Liver (tissue), 9 donors: ENCODE measurements around the gene GRAMD2B. TPM values are rescaled to one million over a fixed set of nuclear protein-coding genes. Genes with fewer than 3 reads are reported as not detected.

Experiments used
- DNase-seq: peaks from one replicate; pipeline ENCODE4 v3.0.0-alpha.2; 2017; ENCODE audit warnings: low spot score
- H3K27ac ChIP-seq, 2 donors: one replicate each; pipeline ENCODE4 v1.7.0; 2013; ENCODE audit warnings: inconsistent platforms in 2 of 2, low read length in 2 of 2, control low read depth in 1 of 2, low read depth in 1 of 2, mild to moderate bottlenecking in 1 of 2
- H3K27me3 ChIP-seq, 4 donors: one replicate each; pipeline versions ENCODE4 v1.6.1 to v1.7.0; 2013; ENCODE audit warnings: low read length in 3 of 4, inconsistent platforms in 1 of 4, mild to moderate bottlenecking in 1 of 4, moderate library complexity in 1 of 4; ENCODE audit not compliant: control insufficient read depth in 4 of 4, insufficient read depth in 4 of 4
- H3K36me3 ChIP-seq, 4 donors: one replicate each; pipeline versions ENCODE4 v1.6.1 to v1.7.0; 2013; ENCODE audit warnings: low read length in 3 of 4, mild to moderate bottlenecking in 3 of 4, low read depth in 1 of 4, moderate library complexity in 1 of 4; ENCODE audit not compliant: control insufficient read depth in 4 of 4, insufficient read depth in 3 of 4
- H3K4me1 ChIP-seq, 4 donors: one replicate each; pipeline versions ENCODE4 v1.6.1 to v1.7.0; 2013; ENCODE audit warnings: low read length in 3 of 4, mild to moderate bottlenecking in 3 of 4, moderate library complexity in 1 of 4; ENCODE audit not compliant: control insufficient read depth in 4 of 4, insufficient read depth in 4 of 4
- H3K4me3 ChIP-seq, 3 donors: one replicate each; pipeline versions ENCODE4 v1.6.1 to v1.7.0; 2013; ENCODE audit warnings: low read length in 3 of 3, control low read depth in 1 of 3, low read depth in 1 of 3, mild to moderate bottlenecking in 1 of 3
- H3K9ac ChIP-seq, 2 donors: one replicate each; pipeline ENCODE4 v1.7.0; 2013; ENCODE audit warnings: low read length in 2 of 2, mild to moderate bottlenecking in 2 of 2, moderate library complexity in 2 of 2, control low read depth in 1 of 2, low read depth in 1 of 2
- H3K9me3 ChIP-seq, 4 donors: one replicate each; pipeline versions ENCODE4 v1.6.1 to v1.7.0; 2013; ENCODE audit warnings: low read length in 3 of 4; ENCODE audit not compliant: control insufficient read depth in 4 of 4
- CTCF ChIP-seq: fragments of 150-350 bp; IDR thresholded peaks from 2 replicates; pipeline ENCODE4 v1.5.1; 2017; ENCODE audit warnings: improper control_type of control experiment, low read depth, low read length; ENCODE audit not compliant: missing input control
- EGR1 ChIP-seq, 2 donors: IDR thresholded peaks; 2 replicates each; pipeline ENCODE4 v1.6.1; 2016 to 2018; ENCODE audit warnings: antibody characterized with exemption in 2 of 2, low read depth in 2 of 2
- FOXA2 ChIP-seq: IDR thresholded peaks from 2 replicates; pipeline ENCODE4 v1.6.1; 2016; ENCODE audit warnings: antibody characterized with exemption
- GABPA ChIP-seq, 2 donors: IDR thresholded peaks in 1 of 2; conservative IDR thresholded peaks in 1 of 2; 2 replicates each; pipeline ENCODE4 v1.6.1; 2016; ENCODE audit warnings: antibody characterized with exemption in 2 of 2, mild to moderate bottlenecking in 1 of 2, moderate library complexity in 1 of 2
- HNF4A ChIP-seq, 2 donors: conservative IDR thresholded peaks; 2 replicates each; pipeline ENCODE4 v1.6.1; 2016; ENCODE audit warnings: antibody characterized with exemption in 2 of 2, mild to moderate bottlenecking in 2 of 2
- JUND ChIP-seq, 2 donors: IDR thresholded peaks; 2 replicates each; pipeline ENCODE4 v1.6.1; 2016; ENCODE audit warnings: antibody characterized with exemption in 2 of 2
- NR2F2 ChIP-seq: IDR thresholded peaks from 2 replicates; pipeline ENCODE4 v1.6.1; 2016; ENCODE audit warnings: antibody characterized with exemption
- RAD21 ChIP-seq, 2 donors: IDR thresholded peaks; 2 replicates each; pipeline ENCODE4 v1.6.1; 2016; ENCODE audit warnings: antibody characterized with exemption in 2 of 2, mild to moderate bottlenecking in 2 of 2
- REST ChIP-seq: IDR thresholded peaks from 2 replicates; pipeline ENCODE4 v1.6.1; 2016; ENCODE audit warnings: antibody characterized with exemption, mild to moderate bottlenecking
- RXRA ChIP-seq, 2 donors: IDR thresholded peaks; 2 replicates each; pipeline ENCODE4 v1.6.1; 2017 to 2018; ENCODE audit warnings: antibody characterized with exemption in 2 of 2, mild to moderate bottlenecking in 1 of 2
- SP1 ChIP-seq: IDR thresholded peaks from 2 replicates; pipeline ENCODE4 v1.6.1; 2018; ENCODE audit warnings: antibody characterized with exemption, mild to moderate bottlenecking
- TAF1 ChIP-seq: conservative IDR thresholded peaks from 2 replicates; pipeline ENCODE4 v1.6.1; 2016; ENCODE audit warnings: antibody characterized with exemption, mild to moderate bottlenecking
- YY1 ChIP-seq: IDR thresholded peaks from 2 replicates; pipeline ENCODE4 v1.6.1; 2016; ENCODE audit warnings: antibody characterized with exemption, mild to moderate bottlenecking
- WGBS: extraction: QIAGEN DNeasy Blood & Tissue Kit; methylation state at CpG from one replicate; pipeline ENCODE4 v1.1.7; 2013; 5-methylcytosine and 5-hydroxymethylcytosine counted together
- polyA plus RNA-seq, 2 donors: library from polyadenylated mRNA; stranded (reverse) in 1 of 2; unstranded in 1 of 2; fragments of 200-250 nt in 1 of 2; fragments of >200 nt in 1 of 2; fragmentation: Nextera tagmentation in 1 of 2; extraction: Ambion mirVana in 1 of 2; gene quantifications; one replicate each; pipeline versions ENCODE4 v1.2.1 to v1.2.3, GENCODE V29; 2013 to 2015
- total RNA-seq, 2 donors: library from RNA; depleted of rRNA; stranded (reverse); fragments of >200 nt; gene quantifications; one replicate each; pipeline ENCODE4 v1.2.3, GENCODE V29; 2014
- TF ChIP-seq, protein P1 (sequence below): IDR thresholded peaks from 2 replicates; pipeline ENCODE4 v1.6.1; 2016; ENCODE audit warnings: antibody characterized with exemption
- TF ChIP-seq, protein P2 (sequence below): IDR thresholded peaks from 2 replicates; pipeline ENCODE4 v1.6.1; 2016; ENCODE audit warnings: antibody characterized with exemption
- donor health status: healthy.
- donor health status: healthy.
- donor health status: healthy.
- donor health status: healthy.
- donor health status: healthy.

The GRAMD2B gene
- total and polyA plus RNA-seq, 4 donors: 6.5 to 24.1 (median 13.5) TPM

- Histone ChIP-seq H3K9me3 (no peaks in the 10 kb centered on the region), H3K36me3 (peaks cover 7 to 50% (median 39%) of the 10 kb centered on the region in 4 donors), H3K4me3 (no peak overlapping the region), H3K27me3 (no peaks in the 10 kb centered on the region), H3K9ac (no peak overlapping the region), H3K4me1 (peaks cover 0 to 2% (median under 1%) of the 10 kb centered on the region in 4 donors), H3K27ac (no peak overlapping the region)
- no peak for DNase-seq
- WGBS: 79% methylated on average over 5 of the region's 5 CpGs
- no peak for TF ChIP-seq RXRA (IDR thresholded peaks at IDR 0.05)
- TF ChIP-seq NR2F2: peak; percentile 24
Measured at GRCh38 chr5:126477294-126478117, 54.3 kb downstream of the GRAMD2B start.

DNA sequence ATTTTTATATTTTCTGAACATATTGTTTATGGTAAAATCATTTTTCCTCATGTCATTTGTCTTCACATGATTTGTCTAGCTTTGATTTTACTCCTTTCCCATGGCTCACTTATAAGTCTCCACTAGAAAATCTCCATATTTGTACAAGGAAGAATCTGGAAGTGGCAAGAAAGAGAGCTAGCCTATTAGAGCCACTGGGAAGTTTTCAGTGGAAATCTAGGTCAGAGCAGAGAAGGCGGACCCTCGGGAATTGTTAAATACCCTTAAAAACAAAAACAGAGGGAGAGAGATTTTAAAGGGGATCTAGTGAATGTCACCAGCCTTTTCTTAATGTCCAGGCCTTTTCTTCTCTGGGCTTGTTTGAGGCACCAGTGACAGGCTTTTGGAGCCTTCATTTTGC is 56.6 kb downstream of the GRAMD2B start:
- TF ChIP-seq HNF4A (conservative IDR thresholded peaks at IDR 0.05) (no peak), YY1 (no peak), SP1 (no peak), NR2F2 (no peak), GABPA (IDR thresholded peaks at IDR 0.05 in 1 of 2, conservative IDR thresholded peaks at IDR 0.05 in 1 of 2) (no peak), REST (no peak)
- Histone ChIP-seq H3K27ac (no peak overlapping the region), H3K27me3 (no peaks in the 10 kb centered on the region), H3K4me1 (peaks cover 0 to 2% (median 0%) of the 10 kb centered on the region in 4 donors), H3K36me3 (peaks cover 6 to 54% (median 43%) of the 10 kb centered on the region in 4 donors), H3K9me3 (no peaks in the 10 kb centered on the region), H3K9ac (no peak overlapping the region), H3K4me3 (no peak overlapping the region)
- DNase-seq: no peak
- 68% methylated on average over 2 of the region's 2 CpGs for WGBS

- H3K4me3 ChIP-seq: no peak overlapping the region
- DNase-seq: no peak
- no peak overlapping the region for H3K27ac ChIP-seq
- H3K9ac ChIP-seq: no peak overlapping the region
- peaks cover 0 to 2% (median 0%) of the 10 kb centered on the region in 4 donors for H3K4me1 ChIP-seq
- H3K36me3 ChIP-seq: peaks cover 9 to 64% (median 48%) of the 10 kb centered on the region in 4 donors
- H3K9me3 ChIP-seq: no peaks in the 10 kb centered on the region
- no peaks in the 10 kb centered on the region for H3K27me3 ChIP-seq
- TF ChIP-seq JUND (IDR thresholded peaks at IDR 0.05) (no peak), GABPA (IDR thresholded peaks at IDR 0.05 in 1 of 2, conservative IDR thresholded peaks at IDR 0.05 in 1 of 2) (no peak), SP1 (no peak), NR2F2 (no peak), TAF1 (no peak), CTCF (no peak), REST (no peak), FOXA2 (no peak), RAD21 (IDR thresholded peaks at IDR 0.05) (no peak), EGR1 (IDR thresholded peaks at IDR 0.05; ENCODE audit: low read depth in 2 of 2) (no peak)
- TF ChIP-seq, protein P1, sequence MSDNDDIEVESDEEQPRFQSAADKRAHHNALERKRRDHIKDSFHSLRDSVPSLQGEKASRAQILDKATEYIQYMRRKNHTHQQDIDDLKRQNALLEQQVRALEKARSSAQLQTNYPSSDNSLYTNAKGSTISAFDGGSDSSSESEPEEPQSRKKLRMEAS: no peak
- TF ChIP-seq, protein P2, sequence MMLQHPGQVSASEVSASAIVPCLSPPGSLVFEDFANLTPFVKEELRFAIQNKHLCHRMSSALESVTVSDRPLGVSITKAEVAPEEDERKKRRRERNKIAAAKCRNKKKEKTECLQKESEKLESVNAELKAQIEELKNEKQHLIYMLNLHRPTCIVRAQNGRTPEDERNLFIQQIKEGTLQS: no peak
Measured at GRCh38 chr5:126480824-126481223, 57.6 kb downstream of the GRAMD2B start.
